Bronchial epithelial cell (primary cell): ENCODE data around the gene SLC22A24. TPM values are rescaled to one million over a fixed set of nuclear protein-coding genes. Genes with fewer than 3 reads are reported as not detected.

Experiments
- DNase-seq: peaks from one replicate; pipeline ENCODE4 v3.0.0-alpha.2; 2010; ENCODE audit warnings: low read depth
- FAIRE-seq: peaks from 2 replicates; lab custom pipeline; 2011; peaks lifted over from hg19 to GRCh38; lab: Jason Lieb, UNC
- H3K27me3 ChIP-seq: 2 replicates; pipeline ENCODE4 v1.5.1; 2011; ENCODE audit warnings: low read length; ENCODE audit not compliant: control insufficient read depth, insufficient read depth
- H3K36me3 ChIP-seq: 2 replicates; pipeline ENCODE4 v1.5.1; 2011; ENCODE audit warnings: low read length; ENCODE audit not compliant: control insufficient read depth, insufficient read depth
- H3K4me3 ChIP-seq: 2 replicates; pipeline ENCODE4 v1.5.1; 2011; ENCODE audit warnings: mild to moderate bottlenecking, low read depth, low read length, control low read depth
- total RNA-seq: library from RNA; depleted of rRNA; stranded (reverse); fragments of >200 nt; gene quantifications from 2 replicates; pipeline ENCODE4 v1.2.1, GENCODE V29; 2014
- TF ChIP-seq, protein P1 (sequence below): IDR thresholded peaks from 2 replicates; pipeline ENCODE4 v1.5.1; 2011; ENCODE audit warnings: mild to moderate bottlenecking, moderate library complexity, low read length, control low read depth, inconsistent platforms; ENCODE audit not compliant: insufficient read depth, severe bottlenecking

SLC22A24 gene, protein sequence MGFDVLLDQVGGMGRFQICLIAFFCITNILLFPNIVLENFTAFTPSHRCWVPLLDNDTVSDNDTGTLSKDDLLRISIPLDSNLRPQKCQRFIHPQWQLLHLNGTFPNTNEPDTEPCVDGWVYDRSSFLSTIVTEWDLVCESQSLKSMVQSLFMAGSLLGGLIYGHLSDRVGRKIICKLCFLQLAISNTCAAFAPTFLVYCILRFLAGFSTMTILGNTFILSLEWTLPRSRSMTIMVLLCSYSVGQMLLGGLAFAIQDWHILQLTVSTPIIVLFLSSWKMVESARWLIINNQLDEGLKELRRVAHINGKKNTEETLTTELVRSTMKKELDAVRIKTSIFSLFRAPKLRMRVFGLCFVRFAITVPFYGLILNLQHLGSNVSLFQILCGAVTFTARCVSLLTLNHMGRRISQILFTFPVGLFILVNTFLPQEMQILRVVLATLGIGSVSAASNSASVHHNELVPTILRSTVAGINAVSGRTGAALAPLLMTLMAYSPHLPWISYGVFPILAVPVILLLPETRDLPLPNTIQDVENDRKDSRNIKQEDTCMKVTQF
- total RNA-seq, result not detected in 2 replicates

DNA sequence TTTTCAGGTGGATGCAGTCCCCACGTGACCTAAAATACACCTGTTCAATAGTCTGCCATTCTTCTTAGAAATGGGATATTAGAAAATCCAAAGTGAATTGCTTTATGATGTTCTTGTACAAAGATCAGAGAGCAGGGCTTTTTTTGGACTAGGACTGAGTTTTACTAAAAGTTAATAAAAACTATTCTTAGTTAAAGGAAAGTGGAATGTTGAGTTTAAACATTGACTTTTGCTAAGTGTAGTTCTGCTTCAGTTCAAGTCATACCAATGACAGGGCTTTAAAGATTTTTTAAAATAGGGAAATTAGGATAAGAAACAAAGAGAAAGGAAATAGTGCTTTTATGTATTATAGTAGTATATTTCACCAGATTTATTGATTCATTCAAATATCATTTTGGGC lies at the start of gene SLC22A24:
Gene SLC22A24 (minus strand): TSS at position 101 of the 400 bp plus-strand sequence. CDS start 442 bp downstream, outside the sequence.
- DNase-seq (no peak), FAIRE-seq (no peak)
- no peak within 1 kb of the TSS for H3K4me3 ChIP-seq
- H3K27me3 ChIP-seq, result no peaks in the 10 kb centered on the region
- no peaks in the 10 kb centered on the region for H3K36me3 ChIP-seq
- TF ChIP-seq, protein P1, sequence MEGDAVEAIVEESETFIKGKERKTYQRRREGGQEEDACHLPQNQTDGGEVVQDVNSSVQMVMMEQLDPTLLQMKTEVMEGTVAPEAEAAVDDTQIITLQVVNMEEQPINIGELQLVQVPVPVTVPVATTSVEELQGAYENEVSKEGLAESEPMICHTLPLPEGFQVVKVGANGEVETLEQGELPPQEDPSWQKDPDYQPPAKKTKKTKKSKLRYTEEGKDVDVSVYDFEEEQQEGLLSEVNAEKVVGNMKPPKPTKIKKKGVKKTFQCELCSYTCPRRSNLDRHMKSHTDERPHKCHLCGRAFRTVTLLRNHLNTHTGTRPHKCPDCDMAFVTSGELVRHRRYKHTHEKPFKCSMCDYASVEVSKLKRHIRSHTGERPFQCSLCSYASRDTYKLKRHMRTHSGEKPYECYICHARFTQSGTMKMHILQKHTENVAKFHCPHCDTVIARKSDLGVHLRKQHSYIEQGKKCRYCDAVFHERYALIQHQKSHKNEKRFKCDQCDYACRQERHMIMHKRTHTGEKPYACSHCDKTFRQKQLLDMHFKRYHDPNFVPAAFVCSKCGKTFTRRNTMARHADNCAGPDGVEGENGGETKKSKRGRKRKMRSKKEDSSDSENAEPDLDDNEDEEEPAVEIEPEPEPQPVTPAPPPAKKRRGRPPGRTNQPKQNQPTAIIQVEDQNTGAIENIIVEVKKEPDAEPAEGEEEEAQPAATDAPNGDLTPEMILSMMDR, result no peak

DNA sequence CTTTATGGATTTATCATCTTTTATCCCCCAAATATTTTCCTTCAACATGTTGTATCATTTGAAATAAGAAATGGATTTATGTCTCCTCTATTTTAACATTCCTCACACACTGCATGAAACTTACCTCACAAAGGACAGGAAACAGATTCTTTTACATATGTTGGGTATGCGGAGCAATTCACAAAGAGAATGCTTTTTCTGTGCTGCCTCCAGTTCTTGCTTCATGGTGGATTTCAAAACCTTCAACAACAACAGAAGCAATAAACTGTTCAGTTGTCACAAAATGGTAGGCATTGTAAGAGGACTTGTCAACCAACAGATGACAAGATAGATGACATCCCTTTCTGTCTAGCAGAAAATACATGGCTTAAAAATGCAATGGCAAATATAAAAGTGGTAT lies 36.5 kb upstream of the SLC22A24 start:
- Histone ChIP-seq H3K27me3 (no peaks in the 10 kb centered on the region), H3K36me3 (no peaks in the 10 kb centered on the region), H3K4me3 (no peak overlapping the region)
- FAIRE-seq (no peak), DNase-seq (no peak)
- TF ChIP-seq, protein P1, result no peak

DNA sequence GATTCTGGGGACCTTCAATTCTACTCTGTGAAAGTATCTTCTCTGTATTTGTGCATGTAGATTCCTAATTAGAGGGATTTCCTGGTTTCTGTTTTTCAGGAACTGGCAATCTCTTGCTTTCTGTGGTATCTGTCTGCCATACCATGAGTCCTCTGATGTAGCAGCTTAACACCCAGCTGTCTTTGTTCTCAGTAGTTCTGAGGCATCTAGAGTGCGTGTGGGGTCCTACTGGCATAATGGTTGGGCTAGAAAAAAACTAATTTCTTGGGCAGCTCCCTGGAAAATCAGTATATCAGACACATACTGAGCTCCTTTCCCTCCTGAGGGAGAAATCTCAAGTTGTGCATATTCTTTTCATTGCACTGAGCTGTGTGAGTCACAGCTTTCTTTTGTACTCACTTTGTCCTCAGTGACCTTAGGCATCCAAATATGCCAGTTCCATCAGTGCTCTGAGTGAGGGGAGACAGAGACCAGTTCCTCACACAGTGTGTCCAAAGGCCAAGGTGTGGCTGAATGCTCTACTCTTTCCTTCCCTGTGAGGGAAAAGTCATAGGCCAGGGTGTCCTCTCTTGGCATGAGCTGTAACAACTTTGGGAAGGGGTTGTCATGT lies 35.5 kb upstream of the SLC22A24 start:
- no peak for DNase-seq
- Histone ChIP-seq H3K36me3 (no peaks in the 10 kb centered on the region), H3K4me3 (no peak overlapping the region), H3K27me3 (no peaks in the 10 kb centered on the region)
- no peak for FAIRE-seq
- TF ChIP-seq, protein P1, result no peak

DNA sequence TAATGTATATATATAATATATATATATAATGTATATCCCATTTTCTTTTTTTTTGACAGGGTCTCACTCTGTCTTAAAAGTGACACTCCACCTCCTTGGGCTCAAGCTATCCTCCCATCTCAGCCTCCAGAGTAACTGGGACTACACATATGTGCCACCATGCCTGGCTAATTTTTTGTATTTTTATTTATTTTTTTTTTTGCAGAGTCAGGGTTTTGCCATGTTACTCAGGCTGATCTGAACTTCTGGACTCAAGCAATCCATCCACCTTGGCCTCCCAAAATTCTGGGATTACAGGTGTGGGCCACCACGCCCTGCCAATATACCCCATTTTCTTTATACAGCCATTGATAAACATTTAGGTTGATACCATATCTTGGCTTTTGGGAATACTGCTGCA lies 33.9 kb upstream of the SLC22A24 start:
- Histone ChIP-seq H3K27me3 (no peaks in the 10 kb centered on the region), H3K36me3 (no peaks in the 10 kb centered on the region), H3K4me3 (no peak overlapping the region)
- FAIRE-seq (no peak), DNase-seq (no peak)
- TF ChIP-seq, protein P1, result no peak

DNA sequence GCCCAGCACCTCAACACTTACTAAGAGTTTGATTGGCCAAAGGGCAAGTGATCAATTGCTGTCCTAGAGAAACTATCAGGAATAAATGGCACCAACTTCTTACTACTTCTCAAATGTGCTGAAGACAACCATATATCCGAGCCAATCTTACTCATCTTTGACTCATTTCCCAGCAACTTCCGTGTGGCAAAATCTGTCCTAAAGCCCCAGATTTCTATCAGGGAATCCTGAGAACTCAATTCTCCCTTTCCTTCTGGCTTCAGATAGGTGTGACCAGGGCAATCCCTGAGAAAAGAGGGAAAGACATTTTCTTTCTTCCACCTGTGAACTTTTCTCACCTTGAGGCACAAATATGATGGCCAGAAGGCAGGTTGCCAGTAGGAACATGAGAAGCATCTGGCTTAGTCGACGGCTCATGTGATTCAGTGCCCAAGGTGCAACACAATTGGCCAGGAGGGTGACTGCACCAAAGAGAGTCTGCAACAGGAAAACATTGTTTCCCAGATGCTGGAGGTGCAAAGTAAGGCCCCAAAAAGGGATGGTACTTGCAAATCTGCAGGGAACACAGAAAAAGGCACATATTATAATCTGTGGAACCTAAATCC lies 21.8 kb upstream of the SLC22A24 start:
- DNase-seq, result peak; percentile 59
- FAIRE-seq, result peak; percentile 36
- Histone ChIP-seq H3K4me3 (no peak overlapping the region), H3K36me3 (no peaks in the 10 kb centered on the region), H3K27me3 (peaks cover 3% of the 10 kb centered on the region)
- TF ChIP-seq, protein P1, result no peak
